ENCODE results near the gene ROBO1.
A peak's percentile ranks its signal among the peaks of the same experiment; 100 is the strongest.
"Not testable (repeated sequence)": the region's sequence is repeated elsewhere in the genome, so short reads cannot be mapped to it uniquely, and the experiment has no call there.

The ROBO1 gene

DNA sequence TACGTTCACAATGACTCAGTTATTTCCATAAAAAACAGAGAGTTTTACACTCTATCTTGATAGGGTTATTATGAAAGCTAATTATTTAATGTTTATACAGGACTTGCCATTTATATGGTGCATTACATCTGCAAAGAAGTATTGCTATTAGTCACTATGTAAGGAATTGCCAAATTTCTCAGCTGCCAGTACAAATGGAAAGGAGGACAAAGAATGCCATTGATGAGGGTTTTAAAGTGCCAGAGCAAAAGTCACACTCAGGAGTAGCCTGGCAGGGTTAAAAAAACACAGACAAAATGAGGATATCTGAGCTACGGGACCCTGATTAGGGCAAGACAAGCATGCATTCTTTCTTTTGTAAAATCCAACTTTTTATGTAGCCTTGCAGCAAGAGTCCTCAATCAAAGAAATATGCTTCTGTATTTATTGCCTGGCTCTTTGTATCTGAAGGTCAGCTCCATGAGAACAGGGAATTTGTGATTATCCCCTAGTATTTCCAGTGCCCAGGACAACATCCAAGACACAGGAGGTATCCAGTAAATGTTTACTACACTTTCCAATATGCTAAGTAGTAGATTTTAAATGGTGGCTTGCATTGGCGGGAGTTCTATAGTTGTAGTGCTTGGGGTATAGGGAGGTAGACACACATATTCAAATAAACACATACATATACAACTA, 1013.6 kb downstream of the ROBO1 start:
- no peak for DNase-seq

DNA sequence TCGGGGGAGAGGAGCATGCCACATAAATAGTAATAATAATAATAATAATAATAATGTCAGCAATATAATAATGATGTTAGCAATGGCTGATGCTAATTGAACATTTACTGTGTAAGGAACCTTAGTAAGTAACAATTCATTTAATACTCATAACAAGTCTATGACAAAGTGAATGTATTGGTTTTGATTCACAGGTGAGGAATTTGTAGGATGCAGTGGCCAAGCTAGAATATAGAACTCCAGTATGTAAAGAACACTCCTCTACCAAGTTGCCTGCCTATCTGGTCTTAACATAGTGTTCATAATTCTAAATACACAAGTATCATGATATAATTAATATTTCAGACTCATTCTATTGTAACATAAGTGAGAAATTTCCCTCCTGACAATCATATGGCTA, 1016.5 kb downstream of the ROBO1 start:
- no peak for DNase-seq

DNA sequence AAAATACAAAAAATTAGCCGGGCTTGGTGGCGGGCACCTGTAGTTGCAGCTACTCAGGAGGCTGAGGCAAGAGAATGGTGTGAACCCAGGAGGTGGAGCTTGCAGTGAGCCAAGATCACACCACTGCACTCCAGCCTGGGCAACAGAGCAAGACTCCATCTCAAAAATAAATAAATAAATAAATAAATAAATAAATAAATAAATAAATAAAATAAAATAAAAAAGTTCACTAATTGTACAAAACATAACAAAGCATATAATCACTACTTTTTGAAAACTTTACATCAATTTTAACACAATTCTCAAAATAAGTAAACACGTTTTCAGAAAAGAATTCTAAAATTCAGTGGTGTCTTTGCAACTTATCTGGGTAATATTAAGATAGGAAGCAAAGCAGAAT, 1017.5 kb downstream of the ROBO1 start:
- not testable (repeated sequence) for DNase-seq

DNA sequence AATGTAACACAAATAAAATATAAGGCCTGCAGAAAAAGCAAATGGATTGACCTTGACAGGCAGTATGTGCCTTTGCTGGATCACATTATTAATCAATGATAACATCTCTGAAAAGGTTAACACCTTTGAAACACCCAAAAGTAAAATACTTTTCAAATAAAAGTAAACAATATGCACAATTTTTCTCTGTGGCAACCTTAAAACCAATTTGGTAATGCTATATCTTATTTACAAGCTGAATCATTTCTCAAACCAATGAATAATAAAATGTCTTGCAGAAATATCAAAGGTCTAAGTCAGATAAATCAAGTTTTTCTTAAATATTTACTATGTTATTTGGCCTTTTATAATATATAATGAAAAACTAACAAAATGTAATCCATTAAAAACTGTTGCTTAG, 1018.7 kb downstream of the ROBO1 start:
- DNase-seq: no peak

DNA sequence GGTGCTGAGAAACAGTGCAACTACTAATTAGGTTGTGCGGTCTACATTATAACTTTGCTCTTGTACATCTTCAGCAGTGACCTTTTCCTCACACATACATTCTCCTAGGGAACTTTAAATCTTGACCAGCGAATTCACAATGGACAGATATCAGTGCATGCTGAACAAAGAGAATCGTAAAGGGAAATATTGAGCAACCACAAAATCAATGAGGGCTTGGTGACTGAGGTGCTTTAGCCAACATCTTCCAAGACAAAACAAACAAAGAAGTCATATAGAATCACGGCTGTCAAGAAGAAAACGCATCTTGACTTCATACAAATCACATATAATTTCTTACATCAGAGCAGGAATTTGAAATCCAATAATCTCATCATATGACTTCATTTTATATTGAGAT, 1022.0 kb downstream of the ROBO1 start:
- DNase-seq: no peak

DNA sequence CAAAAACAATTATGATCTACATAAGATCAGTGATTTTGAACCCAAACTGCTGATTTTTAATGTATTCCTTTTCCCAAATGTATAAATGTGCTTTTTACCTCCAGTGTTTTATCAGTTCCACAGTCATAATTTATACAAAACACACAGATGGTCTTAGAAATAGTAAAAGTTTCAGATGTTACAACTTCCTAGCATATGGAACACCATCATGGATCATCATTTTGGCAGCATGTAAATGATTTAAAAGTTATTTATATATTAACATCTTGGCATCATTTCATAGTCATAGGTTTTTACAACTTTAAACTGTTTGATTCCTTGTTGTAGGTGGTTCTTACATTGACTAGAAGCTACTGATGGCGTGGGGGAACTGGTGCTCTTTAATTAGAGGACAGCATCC, 1025.3 kb downstream of the ROBO1 start:
- no peak for DNase-seq

DNA sequence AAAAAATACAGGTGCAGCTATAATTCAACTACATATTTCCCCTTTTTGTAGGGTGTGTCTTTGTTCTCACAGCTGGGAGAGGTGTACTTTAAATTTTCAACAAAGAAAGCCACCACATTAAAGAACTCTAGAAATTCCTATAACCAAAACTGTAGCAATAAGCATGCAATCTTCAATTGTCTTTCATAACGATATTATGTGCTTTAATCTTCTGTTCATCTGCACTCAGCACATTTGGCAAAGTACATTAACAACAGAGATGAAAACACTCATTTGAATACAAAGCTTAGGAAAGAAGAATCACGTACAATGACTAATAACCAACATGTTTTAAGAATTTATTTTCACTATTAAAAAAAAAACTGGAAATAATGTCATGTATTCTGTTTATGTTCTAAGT, 1025.8 kb downstream of the ROBO1 start:
- DNase-seq: no peak

DNA sequence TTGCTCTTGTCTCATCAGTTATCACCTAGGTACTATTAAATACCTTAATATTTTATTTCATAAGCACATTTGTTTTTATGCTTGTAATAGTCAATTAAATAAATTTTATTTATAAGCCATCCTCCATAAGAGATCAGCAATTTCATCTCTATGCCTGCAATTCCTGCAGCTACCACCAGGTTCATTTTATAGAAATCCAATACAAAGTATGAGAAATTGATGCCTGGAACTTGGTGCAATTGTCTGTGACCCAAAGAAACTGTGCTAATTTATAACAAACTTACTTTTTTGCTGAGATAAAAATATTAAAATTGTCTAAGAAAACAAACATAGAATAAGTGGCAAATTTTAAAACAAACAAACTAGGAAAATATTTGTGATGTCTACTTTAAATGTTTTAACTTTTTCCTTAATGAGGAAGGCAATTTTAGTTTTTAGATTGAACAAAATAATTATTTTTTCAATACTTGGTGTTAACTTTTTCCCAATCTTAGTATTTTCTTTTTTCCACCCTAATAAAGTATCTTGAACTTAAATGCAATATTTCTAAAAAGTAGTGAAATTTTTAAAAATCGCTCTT, 1026.6 kb downstream of the ROBO1 start:
- no peak for DNase-seq

DNA sequence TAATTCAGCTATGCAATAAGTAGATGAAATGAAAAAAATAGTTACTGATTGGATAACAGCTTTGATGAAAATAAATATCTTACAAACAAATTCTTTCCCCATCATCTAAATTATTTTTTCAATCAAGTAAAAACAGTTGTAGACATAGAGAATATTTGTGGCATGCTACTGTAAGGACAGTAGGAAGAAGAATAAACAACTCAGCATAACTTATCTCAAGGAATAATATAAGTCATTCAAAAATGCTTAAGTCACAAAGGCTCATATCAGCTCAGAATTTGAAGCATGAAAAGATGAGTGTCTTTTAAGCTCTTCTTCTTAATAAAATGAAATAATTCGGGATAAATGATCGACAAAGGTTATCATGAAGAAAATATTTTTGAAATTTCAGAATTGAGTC, 1029.0 kb downstream of the ROBO1 start:
- DNase-seq: no peak

DNA sequence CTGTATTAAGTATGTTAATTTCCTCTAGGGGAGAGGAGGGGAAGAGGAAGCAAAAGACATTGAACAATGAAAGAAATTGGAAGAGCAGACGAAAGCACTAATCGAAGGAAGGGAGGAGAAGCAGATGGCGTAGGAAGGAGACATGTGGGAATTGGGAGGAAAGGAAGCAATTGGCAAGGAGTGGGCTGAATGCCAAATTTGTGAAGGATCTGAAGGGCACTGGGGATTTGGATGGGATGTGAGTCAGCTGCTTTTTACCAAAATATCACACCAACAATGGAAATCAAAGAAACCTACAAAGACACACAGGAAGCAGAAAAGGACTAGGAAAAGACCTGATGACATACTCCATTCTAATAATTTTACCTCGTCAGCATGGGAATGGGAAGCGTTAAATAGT, 1029.8 kb downstream of the ROBO1 start:
- DNase-seq: no peak

DNA sequence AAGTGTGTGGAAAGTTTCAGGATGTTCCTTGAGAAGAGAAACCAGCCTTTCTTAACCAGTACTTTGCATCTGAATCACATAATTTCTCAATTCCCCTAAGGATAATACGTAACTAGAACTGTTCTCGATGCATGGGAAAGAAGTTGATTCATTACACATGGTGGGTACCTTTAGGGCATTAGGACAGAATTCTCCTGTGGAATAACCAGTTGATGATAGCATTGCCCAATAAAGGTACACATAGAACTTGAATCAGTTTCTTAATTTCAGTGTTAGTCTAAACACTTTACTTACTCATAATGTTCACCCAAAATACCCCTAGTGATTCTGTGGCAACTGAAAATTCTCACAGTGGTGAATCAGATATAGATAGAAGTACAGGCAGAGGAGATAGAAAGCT, 1030.9 kb downstream of the ROBO1 start:
- DNase-seq: no peak

DNA sequence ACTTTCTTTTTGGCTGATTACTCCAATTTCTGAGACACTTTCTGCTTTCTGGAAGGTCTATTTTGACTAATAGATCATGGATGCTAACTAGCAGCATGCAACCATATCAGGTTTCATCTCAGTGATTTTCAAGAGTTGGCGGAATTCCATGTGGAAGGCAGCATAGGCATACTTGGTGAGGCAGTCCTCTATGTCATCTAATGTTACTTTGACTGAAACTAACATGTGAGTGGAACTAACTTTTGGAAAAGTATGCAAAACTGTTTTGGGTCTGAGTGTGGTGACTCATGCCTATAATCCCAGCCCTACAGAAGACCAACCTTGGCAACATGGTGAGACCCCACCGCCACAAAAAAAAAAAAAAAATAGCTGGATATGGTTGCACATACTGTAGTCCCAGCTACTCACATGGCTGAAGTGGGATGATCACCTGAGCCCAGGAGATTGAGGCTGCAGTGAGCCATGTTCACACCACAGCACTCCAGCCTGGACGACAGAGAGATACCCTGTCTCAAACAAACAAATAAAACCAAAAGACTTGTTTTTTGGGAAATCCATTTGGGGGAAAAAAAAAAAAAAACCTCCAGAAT, 1033.7 kb downstream of the ROBO1 start:
- peak; percentile 41 for DNase-seq

DNA sequence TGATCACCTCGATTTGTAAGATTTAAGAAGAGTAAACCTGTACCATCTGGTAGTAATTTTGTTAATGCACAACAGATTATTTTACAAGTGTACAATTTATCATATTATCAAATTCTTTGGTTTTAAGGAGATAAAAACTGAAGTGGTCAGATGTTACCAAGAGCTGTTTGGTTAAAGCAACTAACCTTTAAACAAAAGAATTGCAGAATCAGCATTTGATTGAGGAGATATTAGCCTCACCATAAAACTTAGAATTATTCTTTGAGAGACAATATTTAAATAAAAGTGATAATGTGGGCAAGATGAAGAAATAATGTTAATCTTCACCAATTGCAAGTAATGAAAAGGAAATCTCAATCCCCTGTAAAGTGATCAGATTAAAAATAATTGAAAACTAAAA, 1034.9 kb downstream of the ROBO1 start:
- no peak for DNase-seq

DNA sequence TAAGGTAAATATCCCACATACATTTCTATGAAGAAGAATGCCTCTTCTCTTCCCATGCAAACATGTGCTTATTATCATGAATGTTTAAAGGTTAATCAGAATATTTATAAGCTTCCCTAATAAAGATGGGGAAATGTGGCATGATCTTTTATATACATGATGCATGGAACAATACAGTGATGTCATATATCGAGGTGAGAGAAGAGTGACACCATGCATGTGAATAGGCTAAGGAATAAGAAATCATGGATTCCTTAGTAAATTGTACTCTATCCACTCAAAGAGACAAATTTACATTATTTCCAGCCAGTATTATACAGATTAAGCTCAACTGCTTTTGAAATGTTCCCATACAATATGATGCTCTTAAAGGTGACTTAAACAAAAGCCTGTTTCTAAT, 1035.3 kb downstream of the ROBO1 start:
- no peak for DNase-seq

DNA sequence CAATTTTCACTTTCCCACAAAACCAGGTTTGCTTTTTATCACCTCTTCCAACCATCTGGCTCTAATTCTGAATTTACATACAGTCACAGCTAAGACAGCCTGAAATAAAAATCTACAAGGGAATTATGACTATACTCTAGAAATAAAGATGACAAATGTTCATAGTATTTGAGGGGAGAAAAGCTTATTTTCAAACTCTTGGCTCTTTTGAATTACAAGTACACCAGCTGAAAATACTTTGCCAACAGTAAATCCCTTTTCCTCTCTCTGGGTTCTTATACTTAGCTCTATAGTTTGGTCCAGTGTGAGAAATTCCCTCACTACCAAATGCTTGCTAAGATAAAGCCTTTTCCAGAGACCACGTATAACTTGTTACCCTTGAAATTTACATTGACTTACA, 1037.9 kb downstream of the ROBO1 start:
- DNase-seq: no peak

DNA sequence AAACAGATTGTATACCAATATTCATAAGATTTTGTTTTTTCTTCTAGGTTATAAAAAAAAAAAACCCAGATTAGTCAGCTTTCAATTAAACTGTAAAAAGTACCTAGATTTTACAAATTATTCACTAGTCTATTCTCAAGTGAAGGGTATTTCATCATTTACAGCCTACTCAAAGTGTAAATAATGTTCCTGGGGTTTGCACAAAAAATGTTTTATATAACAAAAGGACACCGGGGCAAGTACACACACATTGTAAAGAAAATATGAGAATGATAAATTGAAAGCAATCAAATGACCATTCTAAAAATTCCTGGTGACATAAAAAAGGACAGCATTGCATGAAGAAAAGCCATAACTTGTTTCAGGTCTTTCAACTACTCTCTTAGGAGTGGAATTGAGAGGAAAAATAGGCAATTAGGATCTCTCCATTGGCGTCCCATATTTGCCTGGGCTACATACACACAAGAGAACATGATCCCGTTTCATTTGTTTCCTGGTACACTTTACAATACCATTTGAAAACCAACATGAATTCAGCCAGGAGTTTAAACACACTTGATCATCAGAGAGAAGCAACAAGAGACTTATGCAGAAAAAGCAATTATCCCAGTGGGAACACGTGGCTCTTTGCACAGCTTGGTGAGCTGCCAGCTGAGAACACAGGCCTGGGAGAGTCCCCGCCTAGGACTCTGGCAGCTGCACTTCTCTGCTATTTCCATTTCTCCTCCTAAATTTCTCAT, 1039.2 kb downstream of the ROBO1 start:
- peak; percentile 90 for DNase-seq

DNA sequence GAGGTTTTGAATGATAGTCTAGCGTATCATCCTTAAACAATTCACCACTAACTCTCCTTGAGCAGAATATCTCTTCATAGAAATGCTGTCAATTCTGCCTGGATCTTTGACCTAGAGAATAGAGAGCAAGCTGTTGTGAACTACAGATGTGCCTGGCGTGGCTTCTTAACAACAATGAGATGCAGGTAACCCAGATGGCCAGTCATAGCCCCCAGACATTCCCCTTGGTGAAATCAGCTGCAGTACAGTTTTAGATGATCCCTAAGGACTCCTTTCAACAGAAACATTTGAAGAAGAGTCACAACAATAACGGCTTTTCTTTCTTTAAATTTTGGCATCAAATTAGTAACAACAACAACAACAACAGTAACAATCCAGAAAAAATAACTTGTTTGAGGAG, 1041.3 kb downstream of the ROBO1 start:
- no peak for DNase-seq

DNA sequence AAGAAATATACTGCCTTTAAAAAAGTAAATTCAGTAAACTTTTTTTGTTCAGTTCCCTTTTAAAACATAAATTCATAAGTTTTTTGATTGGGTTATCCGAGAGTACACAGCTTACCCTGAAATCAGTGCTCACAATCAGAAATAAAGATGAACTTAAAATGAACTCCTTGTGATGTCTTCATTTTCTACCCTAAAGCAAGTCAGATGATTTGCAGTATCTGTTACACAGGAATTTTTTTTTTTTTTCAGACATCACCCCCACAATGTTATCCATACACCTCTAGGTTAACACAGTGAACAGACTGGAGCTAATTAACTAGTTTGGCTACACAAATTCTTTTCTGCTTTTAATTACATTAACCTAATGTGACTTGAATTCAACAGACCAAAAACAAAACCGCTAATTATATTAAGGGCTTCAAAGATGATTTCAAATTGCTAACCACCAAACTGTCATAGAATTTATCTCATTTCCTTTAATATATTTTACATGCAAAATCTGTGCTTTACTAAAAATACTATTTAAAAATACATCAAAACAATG, 1042.0 kb downstream of the ROBO1 start:
- DNase-seq: no peak

DNA sequence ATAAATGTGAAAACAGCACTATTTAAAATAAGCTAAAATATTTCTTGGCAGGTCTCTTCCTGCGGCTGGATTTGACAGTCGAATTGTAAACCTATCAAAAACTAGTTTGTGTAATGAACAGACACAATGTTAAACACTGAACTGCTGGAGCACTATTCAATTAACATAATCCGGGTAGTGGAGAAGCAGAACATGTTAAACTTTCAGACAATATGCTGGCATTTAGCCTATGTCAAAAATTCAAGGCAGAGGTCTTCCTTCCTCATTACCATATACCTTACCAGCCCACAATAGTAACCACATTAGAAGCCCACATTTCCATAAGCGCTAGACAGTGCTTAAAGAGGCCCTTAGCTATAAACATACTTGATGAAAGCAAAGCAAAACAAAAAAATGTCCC, 1042.9 kb downstream of the ROBO1 start:
- no peak for DNase-seq

DNA sequence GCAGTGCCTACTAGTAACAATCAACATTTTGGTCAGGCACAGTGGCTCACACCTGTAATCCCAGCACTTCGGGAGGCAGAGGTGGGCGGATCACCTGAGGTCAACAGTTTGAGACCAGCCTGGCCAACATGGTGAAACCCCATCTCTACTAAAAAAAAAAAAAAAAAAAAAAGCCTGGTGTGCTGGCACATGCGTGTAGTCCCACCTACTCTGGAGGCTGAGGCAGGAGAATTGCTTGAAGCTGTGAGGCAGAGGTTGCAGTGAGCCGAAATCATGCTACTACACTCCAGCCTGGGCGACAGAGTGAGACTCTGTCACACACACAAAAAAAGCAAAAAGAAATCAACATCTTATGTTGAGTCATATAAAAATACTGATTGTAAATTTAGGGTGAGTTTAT, 1043.4 kb downstream of the ROBO1 start:
- DNase-seq: not testable (repeated sequence)

DNA sequence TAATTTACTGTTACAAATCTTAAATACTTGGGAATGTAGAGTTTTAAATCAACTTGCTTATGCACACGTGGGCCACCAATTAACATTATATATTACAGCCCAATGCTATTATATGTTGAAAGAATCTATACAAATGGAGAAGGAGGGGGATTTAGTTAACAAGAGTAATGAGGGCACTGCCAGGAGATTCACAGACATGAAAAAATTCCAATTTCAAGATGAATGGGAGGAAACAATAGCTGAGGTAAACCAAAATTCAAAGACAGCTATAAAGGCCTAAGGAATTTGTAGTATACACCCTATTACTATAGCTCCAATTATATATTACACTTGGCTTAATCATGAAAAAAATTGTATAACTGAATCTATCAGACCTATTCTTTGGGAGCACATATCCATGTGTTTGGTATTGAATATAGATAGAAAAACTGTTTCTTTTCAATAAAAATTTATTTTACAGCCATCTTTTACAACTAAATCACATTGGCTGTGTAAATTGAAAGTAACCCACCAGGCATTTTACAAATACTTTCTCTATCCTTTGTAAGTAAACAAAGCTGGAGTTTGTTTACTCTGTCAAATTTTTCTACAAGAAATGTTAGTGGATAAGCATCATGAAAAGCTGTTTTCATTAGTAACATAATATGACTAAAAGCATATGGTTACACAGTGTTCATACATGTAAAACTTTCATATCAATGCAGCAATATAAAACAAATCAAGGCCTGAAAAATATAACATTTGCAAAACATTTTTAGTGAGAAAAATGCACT, 1045.8 kb downstream of the ROBO1 start:
- no peak for DNase-seq

DNA sequence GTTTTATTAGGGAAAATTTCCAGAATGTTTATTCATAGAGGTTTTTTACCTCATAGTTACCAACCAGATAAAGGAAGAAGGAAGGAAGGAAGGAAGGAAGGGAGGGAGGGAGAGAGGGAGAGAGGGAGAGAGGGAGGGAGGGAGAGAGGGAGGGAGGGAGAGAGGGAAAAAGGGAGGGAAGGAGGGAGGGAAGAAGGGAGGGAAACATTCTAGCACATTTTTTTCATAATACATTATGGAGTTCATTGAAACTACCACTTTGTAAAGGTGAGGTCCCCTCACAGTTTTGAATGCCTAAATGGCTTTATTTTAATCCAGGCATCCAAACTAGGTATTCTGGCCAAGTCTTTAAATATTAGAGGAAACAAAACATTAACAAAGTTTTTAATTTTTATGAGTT, 1049.1 kb downstream of the ROBO1 start:
- DNase-seq: no peak

DNA sequence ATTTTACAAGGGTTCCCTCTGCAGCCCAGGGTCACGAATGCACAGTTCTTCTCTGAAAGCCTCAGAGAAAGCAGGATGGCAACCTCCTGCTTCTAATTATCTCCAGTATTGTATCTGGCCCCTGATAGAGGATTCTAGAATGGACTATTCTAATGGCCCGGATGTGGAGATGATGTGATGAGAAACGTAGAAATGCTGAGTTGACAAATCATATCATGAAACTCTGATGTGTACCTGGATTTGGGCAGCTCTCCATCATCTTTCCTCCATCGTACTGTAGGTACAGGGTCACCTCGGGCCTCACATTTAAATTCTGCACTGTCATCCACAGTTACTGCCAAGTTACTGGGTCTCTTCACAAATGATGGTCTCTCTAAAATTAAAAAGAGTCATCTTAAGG, 1050.8 kb downstream of the ROBO1 start:
- DNase-seq: no peak

Measured in NCI-H1092 (cell line).